Coronary artery (tissue), 2 donors: Measurements from ENCODE around the gene TALDO1.

Experiments
- DNase-seq: peaks from one replicate; pipeline ENCODE4 v3.0.0-alpha.2; 2017; ENCODE audit warnings: low spot score
- H3K27ac ChIP-seq, 2 donors: fragments of 200-600 bp; sonication (generic); one replicate each; pipeline ENCODE4 v1.5.1; 2016 to 2019
- H3K4me3 ChIP-seq: fragments of 200-600 bp; sonication (generic); 2 replicates; pipeline ENCODE4 v1.5.1; 2016; ENCODE audit warnings: mild to moderate bottlenecking, moderate library complexity
- TF ChIP-seq, protein P1 (sequence below): fragments of 200-600 bp; sonication (generic); IDR thresholded peaks from one replicate; pipeline ENCODE4 v1.5.1; 2019; ENCODE audit warnings: antibody characterized with exemption

TALDO1 gene

DNA sequence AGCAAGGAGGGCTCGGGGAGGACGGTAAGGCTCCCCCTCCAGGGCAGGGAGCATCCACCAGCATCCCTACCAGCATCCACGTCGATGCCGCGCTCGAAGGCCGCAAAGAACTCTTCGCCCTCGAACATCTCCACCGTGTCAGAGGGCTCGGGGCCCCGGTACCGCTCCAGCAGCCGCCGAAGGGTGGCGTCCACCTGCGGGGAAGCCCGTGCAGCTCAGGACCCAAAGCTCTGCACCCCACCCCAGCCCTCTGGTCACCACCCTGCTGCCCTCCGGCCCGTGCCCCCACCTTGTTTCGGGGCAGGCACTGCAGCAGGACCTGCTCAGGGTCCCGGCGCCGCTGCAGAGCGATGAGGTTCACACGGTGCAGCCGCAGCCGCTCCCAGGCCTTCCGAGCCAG is 53.2 kb downstream of the TALDO1 start:
- H3K4me3 ChIP-seq: no peak overlapping the region
- TF ChIP-seq, protein P1, sequence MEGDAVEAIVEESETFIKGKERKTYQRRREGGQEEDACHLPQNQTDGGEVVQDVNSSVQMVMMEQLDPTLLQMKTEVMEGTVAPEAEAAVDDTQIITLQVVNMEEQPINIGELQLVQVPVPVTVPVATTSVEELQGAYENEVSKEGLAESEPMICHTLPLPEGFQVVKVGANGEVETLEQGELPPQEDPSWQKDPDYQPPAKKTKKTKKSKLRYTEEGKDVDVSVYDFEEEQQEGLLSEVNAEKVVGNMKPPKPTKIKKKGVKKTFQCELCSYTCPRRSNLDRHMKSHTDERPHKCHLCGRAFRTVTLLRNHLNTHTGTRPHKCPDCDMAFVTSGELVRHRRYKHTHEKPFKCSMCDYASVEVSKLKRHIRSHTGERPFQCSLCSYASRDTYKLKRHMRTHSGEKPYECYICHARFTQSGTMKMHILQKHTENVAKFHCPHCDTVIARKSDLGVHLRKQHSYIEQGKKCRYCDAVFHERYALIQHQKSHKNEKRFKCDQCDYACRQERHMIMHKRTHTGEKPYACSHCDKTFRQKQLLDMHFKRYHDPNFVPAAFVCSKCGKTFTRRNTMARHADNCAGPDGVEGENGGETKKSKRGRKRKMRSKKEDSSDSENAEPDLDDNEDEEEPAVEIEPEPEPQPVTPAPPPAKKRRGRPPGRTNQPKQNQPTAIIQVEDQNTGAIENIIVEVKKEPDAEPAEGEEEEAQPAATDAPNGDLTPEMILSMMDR: no peak
- no peak for DNase-seq
- no peak overlapping the region for H3K27ac ChIP-seq

DNA sequence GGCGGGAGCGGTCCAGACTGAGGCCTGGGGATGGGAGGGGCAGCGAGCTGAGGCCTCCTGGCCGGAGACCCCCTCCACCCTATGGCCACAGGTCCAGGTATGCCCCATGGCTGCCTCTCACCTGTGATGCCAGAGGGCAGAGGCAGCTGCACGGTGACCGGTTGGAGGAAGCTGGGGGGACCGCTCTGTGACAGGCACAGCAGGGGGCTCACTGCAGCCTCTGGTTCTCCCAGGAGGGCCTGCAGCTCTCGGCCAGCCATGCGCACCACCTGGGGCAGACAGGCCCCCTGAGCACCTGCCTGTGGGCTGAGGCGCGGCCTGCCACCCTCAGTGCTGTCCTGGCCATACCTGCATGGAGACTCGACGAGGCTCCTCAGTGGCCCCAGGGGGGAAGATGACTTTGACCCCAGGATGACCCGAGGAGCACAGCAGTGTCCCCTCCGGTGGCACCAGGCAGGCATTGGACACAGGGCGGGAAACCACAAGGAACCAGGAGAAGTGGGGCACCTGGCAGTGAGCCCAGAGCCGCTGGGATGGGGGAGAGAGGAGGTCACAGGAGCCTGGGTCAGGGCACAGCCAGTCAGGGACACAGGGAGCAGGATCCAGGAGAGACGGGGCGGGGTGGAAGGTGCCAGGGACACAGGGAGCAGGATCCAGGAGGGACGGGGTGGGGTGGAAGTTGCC is 54.0 kb downstream of the TALDO1 start:
- TF ChIP-seq, protein P1: no peak
- Histone ChIP-seq H3K4me3 (no peak overlapping the region), H3K27ac (no peak overlapping the region)
- no peak for DNase-seq

DNA sequence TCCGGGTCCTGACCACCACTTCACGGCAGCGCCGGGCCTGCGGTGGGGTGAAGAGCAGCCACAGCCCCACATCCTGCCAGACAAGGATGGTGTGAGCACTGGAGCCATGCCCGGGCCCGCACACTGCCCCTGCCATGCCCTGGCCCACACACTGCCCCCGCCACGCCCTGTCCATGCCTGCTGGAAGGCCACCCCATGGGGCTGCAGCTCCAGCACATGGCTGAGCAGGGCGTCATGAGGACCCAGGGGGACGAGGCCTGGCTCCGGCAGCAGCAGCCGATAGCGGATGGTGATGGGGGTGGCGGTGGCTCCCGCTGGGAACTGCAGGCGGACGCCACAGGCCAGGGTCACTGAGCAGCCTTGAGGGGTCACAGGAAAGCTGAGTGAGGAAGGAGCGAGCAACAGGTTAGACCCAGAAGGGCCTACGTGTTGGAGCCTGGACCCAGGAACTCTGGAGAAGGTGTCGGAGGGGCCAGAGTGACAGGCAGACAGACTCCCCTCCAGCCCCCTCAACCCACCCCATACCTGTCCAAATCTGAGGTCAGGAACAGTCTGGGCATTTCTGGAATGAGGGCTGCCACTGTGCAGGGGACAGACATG is 54.9 kb downstream of the TALDO1 start:
- TF ChIP-seq, protein P1: no peak
- no peak overlapping the region for H3K4me3 ChIP-seq
- H3K27ac ChIP-seq: no peak overlapping the region
- DNase-seq: no peak

DNA sequence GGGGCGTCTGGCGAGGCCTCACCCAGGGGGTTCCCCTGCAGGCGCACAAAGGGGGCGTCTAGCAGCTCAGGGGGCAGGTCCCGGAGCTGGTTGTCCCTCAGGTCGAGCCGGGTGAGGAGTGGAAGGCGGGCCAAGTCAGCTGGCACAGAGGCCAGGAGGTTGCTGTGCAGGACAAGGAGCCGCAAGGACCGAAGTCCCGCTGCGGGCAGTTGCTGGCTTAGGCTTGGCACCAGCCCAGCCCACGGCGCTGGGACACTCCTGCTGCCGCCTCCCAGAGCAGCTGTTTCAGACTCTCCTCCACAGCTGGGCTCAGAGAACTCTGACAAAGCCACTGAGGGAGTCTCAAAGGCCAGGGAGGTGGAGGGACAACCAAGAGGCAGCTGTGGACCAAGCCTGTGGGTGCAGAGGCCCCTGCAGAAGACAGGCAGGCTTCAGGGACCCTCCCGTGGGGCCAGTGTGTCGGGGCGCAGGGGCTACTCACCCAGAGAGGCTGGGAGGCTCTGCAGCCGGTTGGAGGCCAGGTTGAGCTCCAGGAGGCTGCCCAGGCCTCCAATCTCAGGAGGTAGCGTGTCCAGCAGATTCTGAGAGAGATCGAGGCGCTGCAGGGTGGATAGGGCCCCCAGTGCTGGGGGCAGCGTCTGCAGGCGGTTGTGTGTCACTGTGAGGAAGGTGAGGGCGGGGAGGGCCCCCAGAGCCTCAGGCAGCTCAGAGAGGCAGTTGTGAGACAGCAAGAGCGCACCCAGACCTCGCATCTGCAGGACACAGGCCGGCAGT is 55.6 kb downstream of the TALDO1 start:
- no peak for DNase-seq
- Histone ChIP-seq H3K27ac (no peak overlapping the region), H3K4me3 (no peak overlapping the region)
- TF ChIP-seq, protein P1: no peak

DNA sequence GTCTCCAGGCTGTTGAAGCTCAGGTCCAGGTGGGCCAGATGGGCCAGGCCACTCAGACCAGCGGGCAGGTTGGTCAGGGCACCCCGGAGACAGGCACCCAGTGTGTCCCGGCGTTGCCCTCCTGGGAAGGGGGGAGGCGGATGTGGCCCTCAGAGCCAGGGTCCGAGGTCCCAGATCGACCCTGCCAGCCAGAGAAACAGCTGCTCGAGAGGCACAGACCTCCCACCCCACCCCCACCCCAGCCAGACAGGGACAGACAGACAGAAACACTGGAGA is 56.1 kb downstream of the TALDO1 start:
- DNase-seq: no peak

DNA sequence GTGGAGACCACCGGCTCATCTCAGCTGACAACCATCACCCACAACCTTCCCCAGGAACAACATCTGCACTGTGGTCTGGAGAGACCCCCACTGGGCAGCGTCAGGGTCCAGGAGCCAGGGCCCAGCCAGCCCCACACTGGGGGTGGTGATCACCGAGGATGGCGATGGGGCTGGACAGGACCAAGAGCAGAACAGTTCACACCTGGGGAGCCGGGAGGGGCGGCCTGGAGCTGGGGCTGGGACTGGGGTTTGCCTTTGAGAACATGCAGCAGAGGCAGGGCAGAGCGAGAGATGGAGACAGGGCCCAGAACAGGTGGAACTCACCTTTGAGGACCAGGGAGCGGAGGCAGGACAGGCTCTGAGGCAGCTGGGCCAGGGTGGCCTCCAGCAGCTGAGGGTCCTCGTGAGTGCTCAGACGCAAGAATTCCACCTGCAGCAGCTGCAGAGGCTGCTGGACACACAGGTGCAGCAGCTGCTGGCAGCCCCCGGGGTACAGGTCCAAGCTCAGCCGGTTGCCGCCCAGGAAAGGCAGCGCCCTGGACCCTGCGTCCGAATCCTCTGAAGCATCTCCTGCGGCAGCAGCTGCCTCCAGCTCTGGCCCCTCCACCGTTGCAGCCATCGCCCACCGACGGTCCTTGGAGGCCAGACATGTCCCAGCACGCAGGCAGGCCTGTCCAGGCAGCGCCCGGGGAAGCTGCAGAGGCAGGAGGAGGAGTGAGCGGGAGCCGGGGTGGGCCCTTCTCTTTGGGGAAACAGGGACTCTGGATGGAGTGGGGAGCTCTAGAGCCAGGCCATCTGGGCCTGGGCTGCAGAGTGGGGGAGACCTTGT is 56.7 kb downstream of the TALDO1 start:
- Histone ChIP-seq H3K4me3 (peak overlapping the region; percentile 78), H3K27ac (peak overlapping the region in 1 of 2 donors; percentile 95)
- no peak for DNase-seq
- TF ChIP-seq, protein P1: no peak

More for the DNA sequence above, 56.1 kb downstream of the TALDO1 start:
- Histone ChIP-seq H3K4me3 (no peak overlapping the region), H3K27ac (no peak overlapping the region)
- TF ChIP-seq, protein P1: no peak
